LNCAP (cell line): Measurements from ENCODE around the gene CHRNB1.
A peak's percentile ranks its signal among the peaks of the same experiment; 100 is the strongest.

Experiments used
- TF ChIP-seq, protein P1 (sequence below): fragments of 450-650 bp; IDR thresholded peaks from 2 replicates; pipeline ENCODE4 v1.5.1; 2017; ENCODE audit warnings: mild to moderate bottlenecking

The CHRNB1 gene

DNA sequence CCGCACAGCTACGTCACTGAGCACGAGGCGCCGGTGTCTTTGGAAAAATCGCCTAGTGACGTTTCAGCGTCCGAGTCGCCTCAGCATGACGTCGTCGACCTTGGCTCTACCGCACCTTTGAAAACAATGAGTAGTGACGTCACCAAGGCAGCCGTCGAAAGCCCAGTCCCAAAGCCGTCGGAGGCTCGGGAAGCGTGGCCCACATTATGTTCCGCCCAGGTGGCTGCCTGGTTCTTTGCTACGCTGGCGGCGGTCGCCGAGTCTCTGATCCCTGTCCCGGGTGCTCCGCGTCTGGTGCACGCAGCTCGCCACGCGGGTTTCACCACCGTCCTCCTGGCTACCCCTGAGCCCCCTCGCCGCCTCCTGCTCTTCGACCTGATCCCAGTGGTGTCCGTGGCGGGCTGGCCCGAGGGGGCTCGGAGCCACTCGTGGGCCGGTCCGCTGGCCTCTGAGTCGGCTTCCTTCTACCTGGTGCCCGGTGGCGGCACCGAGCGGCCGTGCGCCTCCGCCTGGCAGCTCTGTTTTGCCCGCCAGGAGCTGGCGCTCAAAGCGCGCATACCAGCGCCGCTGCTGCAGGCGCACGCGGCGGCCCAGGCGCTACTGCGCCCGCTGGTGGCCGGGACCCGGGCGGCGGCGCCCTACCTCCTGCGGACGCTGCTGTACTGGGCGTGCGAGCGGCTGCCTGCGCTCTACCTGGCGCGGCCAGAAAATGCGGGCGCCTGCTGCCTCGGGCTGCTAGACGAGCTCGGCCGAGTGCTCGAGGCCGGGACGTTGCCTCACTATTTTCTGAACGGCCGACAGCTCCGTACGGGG lies 8.1 kb upstream of the CHRNB1 start:
- TF ChIP-seq, protein P1, sequence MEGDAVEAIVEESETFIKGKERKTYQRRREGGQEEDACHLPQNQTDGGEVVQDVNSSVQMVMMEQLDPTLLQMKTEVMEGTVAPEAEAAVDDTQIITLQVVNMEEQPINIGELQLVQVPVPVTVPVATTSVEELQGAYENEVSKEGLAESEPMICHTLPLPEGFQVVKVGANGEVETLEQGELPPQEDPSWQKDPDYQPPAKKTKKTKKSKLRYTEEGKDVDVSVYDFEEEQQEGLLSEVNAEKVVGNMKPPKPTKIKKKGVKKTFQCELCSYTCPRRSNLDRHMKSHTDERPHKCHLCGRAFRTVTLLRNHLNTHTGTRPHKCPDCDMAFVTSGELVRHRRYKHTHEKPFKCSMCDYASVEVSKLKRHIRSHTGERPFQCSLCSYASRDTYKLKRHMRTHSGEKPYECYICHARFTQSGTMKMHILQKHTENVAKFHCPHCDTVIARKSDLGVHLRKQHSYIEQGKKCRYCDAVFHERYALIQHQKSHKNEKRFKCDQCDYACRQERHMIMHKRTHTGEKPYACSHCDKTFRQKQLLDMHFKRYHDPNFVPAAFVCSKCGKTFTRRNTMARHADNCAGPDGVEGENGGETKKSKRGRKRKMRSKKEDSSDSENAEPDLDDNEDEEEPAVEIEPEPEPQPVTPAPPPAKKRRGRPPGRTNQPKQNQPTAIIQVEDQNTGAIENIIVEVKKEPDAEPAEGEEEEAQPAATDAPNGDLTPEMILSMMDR, result peak; percentile 77

DNA sequence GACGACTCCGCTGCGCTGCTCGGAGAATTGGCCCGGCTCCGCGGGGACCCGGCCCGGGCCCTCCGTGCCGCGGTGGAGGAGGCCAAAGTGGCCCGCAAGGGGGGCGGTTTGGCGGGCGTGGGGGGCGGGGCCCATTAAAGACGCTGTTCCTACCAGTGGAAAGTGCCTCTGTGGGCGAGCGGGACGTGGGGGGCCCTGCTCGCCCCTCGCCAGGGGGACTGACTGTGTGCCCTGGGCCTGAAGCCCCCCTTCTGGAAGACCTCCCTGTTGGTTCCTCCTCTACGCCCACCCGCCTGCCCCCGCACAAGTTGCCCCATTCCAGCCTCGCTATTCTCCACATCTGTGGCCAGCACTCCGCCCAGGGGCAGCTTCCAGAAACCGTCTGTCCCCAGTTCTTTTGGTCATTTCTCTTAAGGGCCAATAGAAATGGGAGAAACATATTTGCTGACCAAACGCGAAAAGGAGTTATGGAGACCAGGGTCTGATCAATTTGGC lies 7.4 kb upstream of the CHRNB1 start:
- TF ChIP-seq, protein P1, result no peak

DNA sequence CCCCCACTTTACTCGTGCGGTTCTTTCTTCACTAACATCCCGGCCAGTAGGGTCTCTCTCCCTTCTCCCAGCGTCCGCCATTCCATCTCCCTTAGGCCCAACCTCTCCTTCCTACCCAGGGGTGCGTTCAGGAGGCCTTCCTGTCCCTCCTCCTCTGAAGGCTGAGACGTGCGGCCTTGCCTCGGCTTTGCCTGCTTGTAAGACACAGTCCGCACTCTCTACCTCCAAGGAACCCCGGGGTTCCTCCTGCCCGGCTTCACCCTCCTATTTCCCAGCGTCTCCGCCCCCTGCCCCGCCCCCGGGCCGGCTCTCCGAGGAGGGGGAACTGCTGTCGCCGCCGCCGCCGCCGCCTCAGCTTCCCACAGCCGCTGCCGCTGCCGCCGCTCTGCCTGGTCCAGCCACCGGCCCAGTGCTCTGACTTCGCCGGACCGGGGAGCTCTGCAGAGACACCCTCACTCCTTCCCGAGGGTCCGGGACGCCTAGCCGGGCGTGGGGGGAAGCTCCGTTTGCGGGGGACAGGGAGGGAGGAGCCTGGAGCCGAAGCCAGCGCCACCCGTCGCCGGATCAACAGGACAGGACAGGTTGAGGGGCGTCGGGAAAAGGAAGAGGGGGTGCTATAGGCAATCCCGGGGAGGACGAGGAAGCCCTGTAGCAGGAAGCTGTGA lies 6.8 kb upstream of the CHRNB1 start:
- TF ChIP-seq, protein P1, result no peak

DNA sequence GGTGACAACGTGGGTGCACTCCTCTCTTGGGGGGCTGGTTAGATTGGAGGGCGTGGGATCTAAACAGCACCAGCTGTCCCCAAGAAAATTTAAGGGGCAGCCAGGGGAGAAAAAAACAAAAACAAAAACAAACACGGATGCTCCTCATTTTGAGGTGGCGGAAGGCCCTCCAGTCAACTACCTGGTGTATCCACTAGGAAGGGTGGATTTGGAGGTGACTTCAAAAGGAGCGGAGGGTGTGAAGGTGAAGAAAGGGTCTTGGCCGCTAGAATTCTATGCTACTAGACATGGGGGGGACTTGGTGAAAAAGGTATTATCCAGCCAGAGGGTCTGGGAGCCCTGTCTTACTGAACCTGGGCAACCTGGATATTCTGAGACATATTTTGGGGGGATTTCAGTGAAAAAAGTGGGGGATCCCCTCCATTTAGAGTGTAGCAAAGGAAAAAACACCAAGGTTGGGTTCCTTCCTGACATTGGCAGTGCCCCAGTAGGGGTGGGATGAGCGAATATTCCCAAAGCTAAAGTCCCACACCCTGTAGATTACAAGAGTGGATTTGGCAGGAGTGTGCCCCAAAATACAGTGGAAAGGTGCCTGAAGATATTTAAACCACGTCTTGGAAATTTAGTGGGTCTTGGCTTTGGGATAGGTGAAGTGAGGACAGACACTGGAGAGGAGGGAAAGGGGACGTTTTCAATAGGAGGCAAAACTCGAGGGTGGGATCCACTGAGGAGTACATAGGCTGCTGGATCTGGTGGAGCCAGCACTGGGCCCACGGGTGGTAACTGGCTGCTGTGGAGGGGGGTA lies 6.0 kb upstream of the CHRNB1 start:
- TF ChIP-seq, protein P1, result no peak

DNA sequence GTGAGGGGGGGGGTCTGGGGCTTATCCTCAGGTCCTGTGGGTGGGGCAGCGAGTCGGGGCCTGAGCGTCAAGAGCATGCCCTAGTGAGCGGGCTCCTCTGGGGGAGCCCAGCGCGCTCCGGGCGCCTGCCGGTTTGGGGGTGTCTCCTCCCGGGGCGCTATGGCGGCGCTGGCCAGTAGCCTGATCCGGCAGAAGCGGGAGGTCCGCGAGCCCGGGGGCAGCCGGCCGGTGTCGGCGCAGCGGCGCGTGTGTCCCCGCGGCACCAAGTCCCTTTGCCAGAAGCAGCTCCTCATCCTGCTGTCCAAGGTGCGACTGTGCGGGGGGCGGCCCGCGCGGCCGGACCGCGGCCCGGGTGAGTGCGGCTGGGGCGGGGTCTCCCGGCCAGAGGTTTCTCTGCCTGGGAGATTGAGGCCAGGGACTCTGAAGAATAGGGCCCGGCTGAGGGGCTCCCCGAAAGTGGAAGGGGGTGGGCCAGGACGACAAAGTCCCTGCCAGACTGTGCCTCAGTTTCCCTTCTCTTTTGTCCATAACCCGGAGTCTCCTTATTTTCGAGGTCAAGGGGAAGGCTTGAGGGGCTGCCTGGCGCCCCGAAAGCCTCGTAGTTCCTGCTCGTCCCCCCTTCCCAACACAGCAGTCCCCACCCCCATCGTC lies 5.3 kb upstream of the CHRNB1 start, which contains the start of gene FGF11:
FGF11 (plus strand) TSS at position 51 of the 651 bp plus-strand sequence; CDS start at position 160, 109 bp downstream.
- TF ChIP-seq, protein P1, result no peak

DNA sequence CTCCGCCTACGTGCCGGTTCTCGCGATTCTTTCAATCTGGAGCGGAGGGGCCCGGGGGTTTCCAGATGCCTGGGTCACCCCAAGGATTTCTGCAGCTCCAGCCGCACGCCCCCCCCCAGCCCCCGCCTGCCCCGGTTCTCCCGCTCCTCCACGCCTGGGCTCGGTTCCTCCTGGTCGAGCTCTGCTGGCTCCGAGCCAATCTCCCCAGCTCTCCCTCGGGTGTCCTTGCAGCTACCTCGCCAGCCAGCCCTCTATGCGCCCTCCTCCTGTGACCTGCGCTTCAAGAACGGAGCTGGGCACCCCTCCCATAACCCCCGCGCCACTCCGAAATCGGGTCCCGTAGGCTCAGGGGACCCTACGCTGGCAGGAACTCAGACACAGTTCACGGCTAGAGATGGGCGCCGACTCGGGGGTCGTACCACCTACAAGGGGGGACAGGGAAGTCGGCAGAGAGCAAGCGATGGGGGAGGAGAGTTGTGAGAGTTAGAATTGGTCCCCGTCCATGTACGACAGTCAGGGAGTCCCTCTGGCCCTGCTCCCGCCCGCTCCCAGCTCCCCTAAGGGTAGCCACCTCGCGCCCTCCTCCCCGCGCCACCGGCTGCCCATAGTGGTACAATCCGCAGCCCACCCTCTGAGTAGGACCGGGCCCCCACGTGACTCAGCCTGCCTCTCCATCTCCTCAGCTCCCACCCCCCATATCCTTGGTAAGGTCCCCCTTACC lies 4.6 kb upstream of the CHRNB1 start:
- TF ChIP-seq, protein P1, result no peak
